Gastroesophageal sphincter (tissue), 3 donors: ENCODE measurements around the gene DGUOK.

Source experiments
- CTCF ChIP-seq, 4 experiments: fragments of 200-600 bp in 2 of 4; fragments of 450-650 bp in 2 of 4; sonication (generic) in 1 of 4; IDR thresholded peaks; one replicate each; pipeline ENCODE4 v1.5.1; 2017 to 2019; ENCODE audit warnings: antibody characterized with exemption in 4 of 4, mild to moderate bottlenecking in 2 of 4, moderate library complexity in 2 of 4
- EP300 ChIP-seq: sonication (generic); formaldehyde crosslinking; IDR thresholded peaks from one replicate; pipeline ENCODE4 v1.6.1; 2017; ENCODE audit warnings: antibody characterized with exemption, mild to moderate bottlenecking
- POLR2A ChIP-seq, 2 donors: fragments of 450-650 bp; IDR thresholded peaks; one replicate each; pipeline ENCODE4 v1.6.1; 2017; ENCODE audit warnings: antibody characterized with exemption in 2 of 2, mild to moderate bottlenecking in 2 of 2, moderate library complexity in 1 of 2

GRCh38 chr2:73913414-73914054 is 13.1 kb upstream of the DGUOK start:
- no peak for TF ChIP-seq EP300
- no peak for TF ChIP-seq CTCF (IDR thresholded peaks at IDR 0.05)
- no peak for TF ChIP-seq POLR2A (IDR thresholded peaks at IDR 0.05)
